ENCODE results near the gene HPCAL4.

DNA sequence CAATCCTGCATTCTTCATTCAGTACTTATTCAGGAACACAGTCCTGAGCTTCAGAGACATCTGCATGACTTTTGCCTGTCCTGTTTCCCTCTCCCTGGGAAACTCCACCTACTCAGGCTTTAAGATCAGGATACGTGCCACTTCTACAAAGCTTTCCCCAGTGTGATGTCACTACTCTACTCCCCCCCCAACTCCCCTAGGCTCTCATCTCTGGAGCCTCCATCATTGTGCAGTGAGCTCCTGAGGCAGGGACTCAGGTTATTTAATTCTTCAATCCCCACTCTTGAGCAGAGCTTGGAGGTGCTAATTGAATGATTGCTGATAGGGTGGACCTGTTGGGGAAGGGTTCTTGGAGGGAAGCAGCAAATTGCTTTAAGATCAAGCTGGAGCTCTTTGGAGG is 20.5 kb downstream of the HPCAL4 start:
- no peak for TF ChIP-seq POLR2AphosphoS5 (IDR thresholded peaks at IDR 0.05; ENCODE audit: insufficient read depth in 1 of 2, low read depth in 1 of 2)
- TF ChIP-seq, protein P1, sequence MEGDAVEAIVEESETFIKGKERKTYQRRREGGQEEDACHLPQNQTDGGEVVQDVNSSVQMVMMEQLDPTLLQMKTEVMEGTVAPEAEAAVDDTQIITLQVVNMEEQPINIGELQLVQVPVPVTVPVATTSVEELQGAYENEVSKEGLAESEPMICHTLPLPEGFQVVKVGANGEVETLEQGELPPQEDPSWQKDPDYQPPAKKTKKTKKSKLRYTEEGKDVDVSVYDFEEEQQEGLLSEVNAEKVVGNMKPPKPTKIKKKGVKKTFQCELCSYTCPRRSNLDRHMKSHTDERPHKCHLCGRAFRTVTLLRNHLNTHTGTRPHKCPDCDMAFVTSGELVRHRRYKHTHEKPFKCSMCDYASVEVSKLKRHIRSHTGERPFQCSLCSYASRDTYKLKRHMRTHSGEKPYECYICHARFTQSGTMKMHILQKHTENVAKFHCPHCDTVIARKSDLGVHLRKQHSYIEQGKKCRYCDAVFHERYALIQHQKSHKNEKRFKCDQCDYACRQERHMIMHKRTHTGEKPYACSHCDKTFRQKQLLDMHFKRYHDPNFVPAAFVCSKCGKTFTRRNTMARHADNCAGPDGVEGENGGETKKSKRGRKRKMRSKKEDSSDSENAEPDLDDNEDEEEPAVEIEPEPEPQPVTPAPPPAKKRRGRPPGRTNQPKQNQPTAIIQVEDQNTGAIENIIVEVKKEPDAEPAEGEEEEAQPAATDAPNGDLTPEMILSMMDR (IDR thresholded peaks at IDR 0.05), result no peak
- no peak for TF ChIP-seq POLR2A (IDR thresholded peaks at IDR 0.05)

Data from vagina (tissue), 2 donors.